Measurements from ENCODE around the gene SERGEF. TPM values are rescaled to one million over a fixed set of nuclear protein-coding genes. Genes with fewer than 3 reads are reported as not detected.

Gene SERGEF
- total RNA-seq, 5 donors from 2014 or later (not counting 1 experiment from before 2014, with no cell fraction given), result 45.9 to 59.1 (median 55.9) TPM

DNA sequence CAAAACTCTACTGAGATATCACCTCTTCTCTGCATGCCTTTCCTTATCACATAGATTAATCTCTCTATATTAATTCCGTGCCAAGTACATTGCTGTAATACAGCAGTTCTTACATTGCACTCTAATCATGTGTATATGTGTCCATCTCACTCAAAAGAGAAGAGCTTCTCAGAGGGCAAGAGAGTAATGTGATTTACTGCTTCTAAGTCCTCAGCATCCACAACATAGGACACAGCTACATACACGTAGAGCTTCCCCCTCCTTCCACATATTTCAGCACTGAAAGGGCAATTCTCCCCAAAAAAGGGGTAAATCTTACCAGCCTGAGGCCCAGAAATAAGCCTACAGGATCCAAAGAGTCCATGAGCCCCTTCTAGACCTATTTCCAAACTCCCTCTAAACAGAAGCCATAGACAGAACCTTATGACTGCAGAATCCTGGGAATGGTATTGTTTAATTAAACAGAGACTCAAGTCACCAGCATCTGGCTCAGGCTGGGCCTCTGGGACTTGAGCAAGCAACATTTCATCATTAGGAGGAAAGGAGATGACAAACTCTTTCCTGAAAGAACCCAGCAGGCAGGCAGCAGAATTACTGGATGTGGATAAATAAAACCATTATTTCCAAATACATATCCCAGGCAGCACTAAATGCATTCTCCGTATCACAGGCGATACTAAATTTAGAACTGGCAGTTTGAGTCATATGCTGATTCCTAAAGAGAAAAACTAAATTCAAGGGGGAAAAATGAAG, 191.0 kb downstream of the SERGEF start:
- H3K27me3 Mint-ChIP-seq, result no peaks in the 10 kb centered on the region
- H3K27me3 ChIP-seq (replicated peaks in 1 of 2; ENCODE audit: control insufficient read depth in 2 of 2, extremely low read depth in 1 of 2, insufficient read depth in 2 of 2, low read length in 1 of 2), result no peaks in the 10 kb centered on the region
- no peak overlapping the region for H3K27ac ChIP-seq (ENCODE audit: low read length)
- no peak overlapping the region for H3K4me3 Mint-ChIP-seq
- DNase-seq (no peak), ATAC-seq (replicated peaks in 1 of 4) (no peak)
- H3K36me3 ChIP-seq (ENCODE audit: control insufficient read depth in 2 of 2, extremely low read depth in 1 of 2, insufficient read depth in 1 of 2, low read length in 1 of 2), result no peaks in the 10 kb centered on the region
- H3K36me3 Mint-ChIP-seq, result peaks cover 34% of the 10 kb centered on the region
- no peaks in the 10 kb centered on the region for H3K4me1 ChIP-seq (ENCODE audit: control insufficient read depth in 1 of 2, extremely low read depth in 1 of 2, insufficient read depth in 2 of 2, low read length in 2 of 2)
- ChIA-PET CTCF (no interaction called here), POLR2A (no interaction called here)
- H3K9me3 ChIP-seq, result no peaks in the 10 kb centered on the region
- no peak overlapping the region for H3K4me3 ChIP-seq (ENCODE audit: control insufficient read depth in 1 of 2, extremely low read depth in 1 of 2, low read length in 1 of 2)
- H3K9me3 Mint-ChIP-seq, result no peaks in the 10 kb centered on the region
- no peaks in the 10 kb centered on the region for H3K4me1 Mint-ChIP-seq
- 100% methylated on average over 1 of the region's 4 CpGs for WGBS (ENCODE audit: insufficient coverage)
- no peak overlapping the region for H3K27ac Mint-ChIP-seq

GRCh38 chr11:17816232-17816931, 196.5 kb downstream of the SERGEF start:
- peaks cover 29% of the 10 kb centered on the region for H3K36me3 Mint-ChIP-seq
- Histone ChIP-seq H3K4me1 (ENCODE audit: control insufficient read depth in 1 of 2, extremely low read depth in 1 of 2, insufficient read depth in 2 of 2, low read length in 2 of 2) (no peaks in the 10 kb centered on the region), H3K9me3 (no peaks in the 10 kb centered on the region), H3K27me3 (replicated peaks in 1 of 2; ENCODE audit: control insufficient read depth in 2 of 2, extremely low read depth in 1 of 2, insufficient read depth in 2 of 2, low read length in 1 of 2) (no peaks in the 10 kb centered on the region), H3K36me3 (ENCODE audit: control insufficient read depth in 2 of 2, extremely low read depth in 1 of 2, insufficient read depth in 1 of 2, low read length in 1 of 2) (no peaks in the 10 kb centered on the region), H3K27ac (ENCODE audit: low read length) (no peak overlapping the region), H3K4me3 (ENCODE audit: control insufficient read depth in 1 of 2, extremely low read depth in 1 of 2, low read length in 1 of 2) (no peak overlapping the region)
- H3K27me3 Mint-ChIP-seq, result no peaks in the 10 kb centered on the region
- ChIA-PET CTCF (no interaction called here), POLR2A (no interaction called here)
- H3K4me3 Mint-ChIP-seq, result no peak overlapping the region
- no peak overlapping the region for H3K27ac Mint-ChIP-seq
- no peaks in the 10 kb centered on the region for H3K4me1 Mint-ChIP-seq
- ATAC-seq (replicated peaks in 1 of 4) (no peak), DNase-seq (no peak)
- 100% methylated on average over 2 of the region's 4 CpGs for WGBS (ENCODE audit: insufficient coverage)
- H3K9me3 Mint-ChIP-seq, result no peaks in the 10 kb centered on the region

GRCh38 chr11:17814546-17814945, 198.3 kb downstream of the SERGEF start:
- H3K27ac ChIP-seq (ENCODE audit: low read length), result no peak overlapping the region
- WGBS (ENCODE audit: insufficient coverage), result no CpG with 5 or more reads among the region's 1 CpG
- no peaks in the 10 kb centered on the region for H3K9me3 ChIP-seq
- DNase-seq, result no peak
- ATAC-seq (replicated peaks in 1 of 4), result no peak
- H3K36me3 ChIP-seq (ENCODE audit: control insufficient read depth in 2 of 2, extremely low read depth in 1 of 2, insufficient read depth in 1 of 2, low read length in 1 of 2), result no peaks in the 10 kb centered on the region
- H3K4me1 ChIP-seq (ENCODE audit: control insufficient read depth in 1 of 2, extremely low read depth in 1 of 2, insufficient read depth in 2 of 2, low read length in 2 of 2), result no peaks in the 10 kb centered on the region
- no peaks in the 10 kb centered on the region for H3K27me3 ChIP-seq (replicated peaks in 1 of 2; ENCODE audit: control insufficient read depth in 2 of 2, extremely low read depth in 1 of 2, insufficient read depth in 2 of 2, low read length in 1 of 2)
- ChIA-PET CTCF (no interaction called here), POLR2A (no interaction called here)
- Mint-ChIP-seq H3K4me1 (no peaks in the 10 kb centered on the region), H3K27me3 (no peaks in the 10 kb centered on the region), H3K4me3 (no peak overlapping the region), H3K36me3 (peaks cover 31% of the 10 kb centered on the region), H3K27ac (no peak overlapping the region), H3K9me3 (peaks cover 0 to 3% (median 0%) of the 10 kb centered on the region in 3 donors)
- H3K4me3 ChIP-seq (ENCODE audit: control insufficient read depth in 1 of 2, extremely low read depth in 1 of 2, low read length in 1 of 2), result no peak overlapping the region

DNA sequence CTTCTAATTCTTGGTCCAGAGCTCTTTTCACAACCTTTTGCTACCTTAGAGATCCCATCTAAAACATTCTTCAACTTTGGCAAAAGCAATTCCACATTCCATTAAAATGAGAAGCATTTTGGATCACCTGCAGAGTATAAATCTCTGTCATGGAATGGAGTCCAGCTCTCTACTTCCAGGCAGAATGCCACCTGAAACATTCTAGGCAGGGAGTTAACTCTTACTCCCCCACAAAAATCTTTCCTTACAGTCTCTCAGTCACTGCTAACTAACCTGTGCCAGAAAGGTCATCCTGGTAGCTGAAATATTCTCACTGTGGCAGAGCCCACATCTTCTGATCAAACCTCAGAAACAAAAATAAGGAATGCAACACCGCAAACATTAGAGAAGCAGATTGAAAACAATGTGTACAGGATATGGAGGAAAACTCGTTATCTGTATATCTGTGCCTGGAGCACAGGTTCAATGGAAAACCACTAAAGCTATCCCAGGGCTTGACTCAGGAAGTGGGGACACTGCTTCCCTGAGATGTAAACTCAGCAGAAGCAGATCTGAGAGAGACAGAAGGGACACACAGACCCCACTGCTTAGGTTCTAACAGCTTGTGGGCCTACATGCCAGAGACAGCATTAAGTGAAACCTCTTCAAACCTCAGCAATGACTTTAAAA, 199.3 kb downstream of the SERGEF start:
- H3K4me1 ChIP-seq (ENCODE audit: control insufficient read depth in 1 of 2, extremely low read depth in 1 of 2, insufficient read depth in 2 of 2, low read length in 2 of 2), result no peaks in the 10 kb centered on the region
- no peaks in the 10 kb centered on the region for H3K36me3 ChIP-seq (ENCODE audit: control insufficient read depth in 2 of 2, extremely low read depth in 1 of 2, insufficient read depth in 1 of 2, low read length in 1 of 2)
- no peak for DNase-seq
- Mint-ChIP-seq H3K4me3 (no peak overlapping the region), H3K4me1 (no peaks in the 10 kb centered on the region), H3K9me3 (peaks cover 0 to 9% (median 0%) of the 10 kb centered on the region in 3 donors), H3K27ac (no peak overlapping the region), H3K36me3 (peaks cover 36% of the 10 kb centered on the region), H3K27me3 (no peaks in the 10 kb centered on the region)
- H3K27me3 ChIP-seq (replicated peaks in 1 of 2; ENCODE audit: control insufficient read depth in 2 of 2, extremely low read depth in 1 of 2, insufficient read depth in 2 of 2, low read length in 1 of 2), result no peaks in the 10 kb centered on the region
- CTCF ChIA-PET, result no interaction called here
- no peak overlapping the region for H3K4me3 ChIP-seq (ENCODE audit: control insufficient read depth in 1 of 2, extremely low read depth in 1 of 2, low read length in 1 of 2)
- ATAC-seq (replicated peaks in 1 of 4), result no peak
- WGBS (ENCODE audit: insufficient coverage), result no CpG with 5 or more reads among the region's 2 CpGs
- POLR2A ChIA-PET, result no interaction called here
- no peaks in the 10 kb centered on the region for H3K9me3 ChIP-seq
- no peak overlapping the region for H3K27ac ChIP-seq (ENCODE audit: low read length)

- Histone ChIP-seq H3K27me3 (replicated peaks in 1 of 2; ENCODE audit: control insufficient read depth in 2 of 2, extremely low read depth in 1 of 2, insufficient read depth in 2 of 2, low read length in 1 of 2) (no peaks in the 10 kb centered on the region), H3K27ac (ENCODE audit: low read length) (no peak overlapping the region), H3K36me3 (ENCODE audit: control insufficient read depth in 2 of 2, extremely low read depth in 1 of 2, insufficient read depth in 1 of 2, low read length in 1 of 2) (no peaks in the 10 kb centered on the region), H3K9me3 (no peaks in the 10 kb centered on the region), H3K4me1 (ENCODE audit: control insufficient read depth in 1 of 2, extremely low read depth in 1 of 2, insufficient read depth in 2 of 2, low read length in 2 of 2) (no peaks in the 10 kb centered on the region), H3K4me3 (ENCODE audit: control insufficient read depth in 1 of 2, extremely low read depth in 1 of 2, low read length in 1 of 2) (no peak overlapping the region)
- Mint-ChIP-seq H3K4me1 (no peaks in the 10 kb centered on the region), H3K27me3 (no peaks in the 10 kb centered on the region), H3K4me3 (no peak overlapping the region), H3K9me3 (peaks cover 0 to 9% (median 0%) of the 10 kb centered on the region in 3 donors), H3K36me3 (peaks cover 37% of the 10 kb centered on the region), H3K27ac (no peak overlapping the region)
- DNase-seq (no peak), ATAC-seq (replicated peaks in 1 of 4) (no peak)
- CTCF ChIA-PET, result no interaction called here
- POLR2A ChIA-PET, result no interaction called here
- WGBS (ENCODE audit: insufficient coverage), result 90% methylated on average over 4 of the region's 4 CpGs
Measured at GRCh38 chr11:17812865-17813187, 200.0 kb downstream of the SERGEF start.

DNA sequence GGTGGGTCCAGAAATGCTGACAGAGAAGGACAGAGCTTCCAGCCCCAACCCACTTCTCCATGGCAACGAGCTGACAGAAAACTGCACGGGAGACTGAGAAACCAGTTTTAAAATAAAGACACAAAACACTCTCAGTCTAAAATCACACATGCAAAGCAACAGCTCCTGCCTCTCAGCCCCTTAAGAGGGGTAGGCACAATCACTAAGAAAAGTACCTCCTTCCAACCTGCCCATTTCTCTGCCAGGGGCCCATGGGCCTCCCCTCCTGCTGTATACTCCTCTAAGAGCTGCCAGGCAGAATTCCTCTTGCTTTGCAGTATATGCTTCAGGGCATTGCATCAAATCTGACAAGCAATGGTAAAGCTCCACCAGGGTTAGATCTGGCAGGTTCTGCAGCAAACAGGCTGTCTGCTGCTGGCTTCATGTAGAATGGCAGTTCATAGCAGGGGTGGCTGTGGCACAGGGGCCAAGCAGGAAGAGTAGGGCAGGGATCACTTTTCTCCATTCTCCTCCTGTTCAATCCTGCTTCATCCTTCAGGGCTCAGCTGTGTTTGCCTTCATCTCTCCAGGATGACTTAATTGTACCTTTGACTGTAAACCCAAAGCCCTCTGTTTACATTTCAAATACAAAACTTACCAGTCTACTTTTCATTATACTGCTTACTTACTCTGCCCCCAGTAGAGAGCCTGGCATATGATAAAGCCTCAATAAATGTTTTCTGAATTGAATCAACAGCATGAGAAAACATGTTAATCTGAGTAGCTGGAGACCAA, 200.6 kb downstream of the SERGEF start:
- ChIA-PET CTCF (no interaction called here), POLR2A (no interaction called here)
- H3K4me1 ChIP-seq (ENCODE audit: control insufficient read depth in 1 of 2, extremely low read depth in 1 of 2, insufficient read depth in 2 of 2, low read length in 2 of 2), result no peaks in the 10 kb centered on the region
- no peak overlapping the region for H3K4me3 ChIP-seq (ENCODE audit: control insufficient read depth in 1 of 2, extremely low read depth in 1 of 2, low read length in 1 of 2)
- Mint-ChIP-seq H3K27me3 (no peaks in the 10 kb centered on the region), H3K36me3 (peaks cover 37% of the 10 kb centered on the region), H3K4me3 (no peak overlapping the region), H3K9me3 (peaks cover 0 to 9% (median 0%) of the 10 kb centered on the region in 3 donors), H3K4me1 (no peaks in the 10 kb centered on the region), H3K27ac (no peak overlapping the region)
- no peaks in the 10 kb centered on the region for H3K27me3 ChIP-seq (replicated peaks in 1 of 2; ENCODE audit: control insufficient read depth in 2 of 2, extremely low read depth in 1 of 2, insufficient read depth in 2 of 2, low read length in 1 of 2)
- H3K27ac ChIP-seq (ENCODE audit: low read length), result no peak overlapping the region
- DNase-seq, result no peak
- no peaks in the 10 kb centered on the region for H3K36me3 ChIP-seq (ENCODE audit: control insufficient read depth in 2 of 2, extremely low read depth in 1 of 2, insufficient read depth in 1 of 2, low read length in 1 of 2)
- WGBS (ENCODE audit: insufficient coverage), result no CpG with 5 or more reads among the region's 2 CpGs
- no peak for ATAC-seq (replicated peaks in 1 of 4)
- no peaks in the 10 kb centered on the region for H3K9me3 ChIP-seq

All from T-cell (primary cell).